OCI-LY7 (cell line): ENCODE measurements around the gene LRCH3.

Experiments used
- CTCF ChIP-seq: fragments of 200-600 bp; sonication (generic); conservative IDR thresholded peaks from 2 replicates; pipeline ENCODE4 v1.5.1; 2014; ENCODE audit warnings: mild to moderate bottlenecking, antibody characterized with exemption, low read length, moderate library complexity, mixed read lengths
- EZH2phosphoT487 ChIP-seq: fragments of 200-600 bp; sonication (generic); IDR thresholded peaks from 2 replicates; pipeline ENCODE4 v1.6.1; 2018; ENCODE audit warnings: low read depth, borderline replicate concordance, mild to moderate bottlenecking, mixed run types, antibody characterized with exemption, low read length, moderate library complexity, mixed read lengths

GRCh38 chr3:197858598-197858997 lies 67.5 kb downstream of the LRCH3 start:
- TF ChIP-seq EZH2phosphoT487: no peak
- no peak for TF ChIP-seq CTCF
